Aorta (tissue), 5 donors: Measurements from ENCODE around the gene IFNA6. TPM values are rescaled to one million over a fixed set of nuclear protein-coding genes. Genes with fewer than 3 reads are reported as not detected.

ENCODE experiments used
- ATAC-seq: fragments of 200-7000 bp; cut with Tn5 transposase; one replicate; pipeline ENCODE4 v1.9.1; 2022; ENCODE audit warnings: moderate library complexity; ENCODE audit not compliant: low FRiP score
- DNase-seq, 2 donors: peaks; one replicate each; pipeline ENCODE4 v3.0.0-alpha.2; 2020
- H3K27ac ChIP-seq, 2 donors: one replicate each; pipeline ENCODE4 v1.5.1; 2013; ENCODE audit warnings: low read length in 2 of 2, mild to moderate bottlenecking in 2 of 2, moderate library complexity in 2 of 2, control low read depth in 1 of 2, inconsistent platforms in 1 of 2, low read depth in 1 of 2
- H3K27me3 ChIP-seq, 2 donors: one replicate each; pipeline ENCODE4 v1.6.1; 2013; ENCODE audit warnings: control low read depth in 1 of 2, low read length in 1 of 2, mild to moderate bottlenecking in 1 of 2, moderate library complexity in 1 of 2; ENCODE audit not compliant: insufficient read depth in 2 of 2, control insufficient read depth in 1 of 2
- H3K36me3 ChIP-seq, 2 donors: one replicate each; pipeline ENCODE4 v1.6.1; 2013; ENCODE audit warnings: control low read depth in 1 of 2, low read length in 1 of 2, mild to moderate bottlenecking in 1 of 2; ENCODE audit not compliant: insufficient read depth in 2 of 2, control insufficient read depth in 1 of 2
- H3K4me1 ChIP-seq, 2 donors: one replicate each; pipeline ENCODE4 v1.6.1; 2013; ENCODE audit warnings: low read length in 2 of 2, control low read depth in 1 of 2, mild to moderate bottlenecking in 1 of 2, moderate library complexity in 1 of 2; ENCODE audit not compliant: insufficient read depth in 2 of 2, control insufficient read depth in 1 of 2
- H3K4me3 ChIP-seq, 2 donors: one replicate each; pipeline ENCODE4 v1.5.1; 2013; ENCODE audit warnings: low read length in 2 of 2, control low read depth in 1 of 2, mild to moderate bottlenecking in 1 of 2
- H3K9me3 ChIP-seq: one replicate; pipeline ENCODE4 v1.6.1; 2013; ENCODE audit warnings: mild to moderate bottlenecking, low read length; ENCODE audit not compliant: control insufficient read depth
- WGBS, 2 donors: extraction: QIAGEN DNeasy Blood & Tissue Kit; methylation state at CpG; one replicate each; pipeline ENCODE4 v1.1.7; 2013; 5-methylcytosine and 5-hydroxymethylcytosine counted together
- intact Hi-C, 2 donors: fragments of 100-400 bp; cut with DNase I; formaldehyde crosslinking; loops; one replicate each; pipeline versions ENCODE4 v1.14.2 to v1.15.0; 2022
- polyA plus RNA-seq, 2 donors: library from polyadenylated mRNA; stranded (reverse); fragments of 200-250 nt; gene quantifications; one replicate each; pipeline ENCODE4 v1.2.3, GENCODE V29; 2013
- total RNA-seq, 2 donors: library from RNA; stranded (reverse); fragmentation: NEBNext Ultra II Directional; extraction: Animal tissue kit (Norgen Biotek cat#: 25700); gene quantifications; one replicate each; pipeline ENCODE4 v1.2.1, GENCODE V29; 2021
- donor health status: healthy with polysubstance abuse.
- donor health status: Bipolar disorder and iron deficiency.
- donor health status: DM: no; HTN: no; CAD: no.
- donor health status: DM: no; HTN: no; CAD: no.
- donor health status: DM: yes; HTN: yes; CAD: no.

Gene IFNA6
- total and polyA plus RNA-seq, 4 donors, result not detected

- ATAC-seq, result peak; percentile 99
- 0% methylated on average over 55 of the region's 55 CpGs for WGBS, 2 donors
Observed at GRCh38 chr9:21334701-21335632, 15.7 kb downstream of the IFNA6 start, which contains the start of gene KLHL9. Gene KLHL9, minus strand, starts transcription at chr9:21335404. Its CDS starts 545 bp downstream, at chr9:21334859.

DNA sequence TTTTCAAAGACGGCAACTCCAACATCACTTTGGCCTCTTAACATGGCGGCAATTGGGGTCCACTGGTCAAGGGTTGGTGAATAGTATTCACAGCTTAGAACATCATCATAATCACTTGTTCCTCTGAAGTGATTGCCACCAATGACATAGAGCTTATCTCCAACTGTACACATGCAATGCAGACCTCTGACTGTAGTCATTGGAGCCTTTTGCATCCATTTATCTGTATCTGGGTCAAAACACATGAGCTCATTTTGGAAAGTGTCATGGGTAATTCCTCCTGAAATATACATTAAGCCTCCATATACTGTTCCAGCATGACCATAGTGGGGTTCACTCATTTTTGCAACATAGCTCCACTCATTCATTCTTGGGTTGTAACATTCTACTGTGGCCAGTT lies 17.5 kb downstream of the IFNA6 start:
- no peak for ATAC-seq
- H3K36me3 ChIP-seq, result no peaks in the 10 kb centered on the region
- intact Hi-C loops, result loop anchor here (5.0 kb wide), 2 partner anchors 64 to 469 kb away; partner anchors contain the start of gene MTAP (in 2 of the 2)
- H3K9me3 ChIP-seq, result no peaks in the 10 kb centered on the region
- no peak overlapping the region for H3K27ac ChIP-seq
- H3K4me3 ChIP-seq, result peak overlapping the region in 1 of 2 donors; percentile 14
- DNase-seq, result no peak
- peaks cover 6 to 16% of the 10 kb centered on the region in 2 donors for H3K4me1 ChIP-seq
- H3K27me3 ChIP-seq, result no peaks in the 10 kb centered on the region
- WGBS, 2 donors, result 96% methylated on average over 2 of the region's 2 CpGs

More at GRCh38 chr9:21334701-21335632, 15.7 kb downstream of the IFNA6 start, which contains the start of gene KLHL9:
- Histone ChIP-seq H3K4me3 (peak within 1 kb of the TSS; percentile 83 to 98), H3K27ac (peak within 1 kb of the TSS; percentile 51 to 78), H3K4me1 (peaks cover 6 to 16% of the 10 kb centered on the region in 2 donors), H3K27me3 (no peaks in the 10 kb centered on the region), H3K36me3 (no peaks in the 10 kb centered on the region), H3K9me3 (no peaks in the 10 kb centered on the region)
- DNase-seq, result peak; percentile 96 to 97
- intact Hi-C loops, result loop anchor here (5.0 kb wide), 2 partner anchors 62 to 467 kb away; partner anchors contain the start of gene MTAP (in 2 of the 2)

DNA sequence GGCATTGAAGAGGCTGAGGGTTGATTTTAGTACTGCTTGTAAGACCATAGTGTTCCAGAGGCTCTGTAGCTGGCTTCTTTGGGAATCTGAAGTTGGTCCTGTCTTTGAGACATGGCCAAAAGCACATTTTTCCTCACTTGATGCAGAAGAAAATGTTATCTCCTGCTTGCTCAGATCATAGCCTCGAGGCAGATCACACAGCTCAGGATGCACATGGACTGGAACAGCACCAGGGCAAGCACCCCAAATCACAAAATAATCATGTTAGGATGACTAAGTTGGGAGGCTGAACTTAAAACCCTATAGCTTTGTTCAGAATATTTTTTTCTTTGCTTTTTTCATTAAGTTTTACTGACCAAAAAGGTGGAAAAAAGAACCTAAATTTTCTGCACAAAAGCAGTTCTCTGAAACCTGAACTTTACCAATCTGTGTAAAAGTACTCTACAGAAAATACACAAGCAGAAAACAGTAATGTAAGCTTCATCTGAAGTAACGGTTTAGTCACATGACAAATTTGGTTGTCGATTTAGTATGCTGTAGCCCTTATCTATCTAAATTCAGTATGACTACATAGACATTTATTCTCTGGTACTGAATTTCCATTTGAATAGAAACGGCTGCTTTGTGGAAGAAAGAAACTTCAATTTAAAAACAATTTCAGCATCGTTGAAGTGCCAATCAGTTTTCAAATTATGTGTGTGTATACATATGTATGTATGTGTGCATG lies 18.8 kb downstream of the IFNA6 start:
- peaks cover 6 to 16% of the 10 kb centered on the region in 2 donors for H3K4me1 ChIP-seq
- intact Hi-C loops, result loop anchor here (5.0 kb wide), 2 partner anchors 65 to 470 kb away; partner anchors contain the start of gene MTAP (in 2 of the 2)
- no peak overlapping the region for H3K27ac ChIP-seq

GRCh38 chr9:21326526-21327139 lies 24.1 kb downstream of the IFNA6 start:
- Histone ChIP-seq H3K9me3 (no peaks in the 10 kb centered on the region), H3K4me1 (peaks cover 0 to 2% of the 10 kb centered on the region in 2 donors), H3K27me3 (no peaks in the 10 kb centered on the region), H3K4me3 (no peak overlapping the region), H3K36me3 (peaks cover 0 to 5% of the 10 kb centered on the region in 2 donors), H3K27ac (no peak overlapping the region)
- DNase-seq (no peak), ATAC-seq (peak; percentile 79)
- intact Hi-C loops, result loop anchor here in 1 of 2 donors (10.0 kb wide), 1 partner anchor 712 kb away; no protein-coding TSS in a partner anchor
- WGBS, 2 donors, result 24 to 36% methylated on average over 2 of the region's 2 CpGs

More for the DNA sequence above, 18.8 kb downstream of the IFNA6 start:
- Histone ChIP-seq H3K27me3 (no peaks in the 10 kb centered on the region), H3K36me3 (no peaks in the 10 kb centered on the region), H3K9me3 (no peaks in the 10 kb centered on the region), H3K4me3 (no peak overlapping the region)
- no peak for ATAC-seq
- WGBS, 2 donors, result 23 to 27% methylated on average over 5 of the region's 5 CpGs
- no peak for DNase-seq

- no peak for DNase-seq
- Histone ChIP-seq H3K9me3 (no peaks in the 10 kb centered on the region), H3K36me3 (peaks cover 4 to 5% of the 10 kb centered on the region in 2 donors), H3K4me3 (no peak overlapping the region), H3K27ac (no peak overlapping the region), H3K27me3 (no peaks in the 10 kb centered on the region), H3K4me1 (no peaks in the 10 kb centered on the region)
- WGBS, 2 donors, result 73 to 74% methylated on average over 4 of the region's 4 CpGs
- no peak for ATAC-seq
- intact Hi-C loops, result loop anchor here in 1 of 2 donors (5.0 to 10.0 kb wide), 2 partner anchors 463 to 709 kb away; no protein-coding TSS in a partner anchor
Observed at GRCh38 chr9:21324047-21324446, 26.6 kb downstream of the IFNA6 start.

DNA sequence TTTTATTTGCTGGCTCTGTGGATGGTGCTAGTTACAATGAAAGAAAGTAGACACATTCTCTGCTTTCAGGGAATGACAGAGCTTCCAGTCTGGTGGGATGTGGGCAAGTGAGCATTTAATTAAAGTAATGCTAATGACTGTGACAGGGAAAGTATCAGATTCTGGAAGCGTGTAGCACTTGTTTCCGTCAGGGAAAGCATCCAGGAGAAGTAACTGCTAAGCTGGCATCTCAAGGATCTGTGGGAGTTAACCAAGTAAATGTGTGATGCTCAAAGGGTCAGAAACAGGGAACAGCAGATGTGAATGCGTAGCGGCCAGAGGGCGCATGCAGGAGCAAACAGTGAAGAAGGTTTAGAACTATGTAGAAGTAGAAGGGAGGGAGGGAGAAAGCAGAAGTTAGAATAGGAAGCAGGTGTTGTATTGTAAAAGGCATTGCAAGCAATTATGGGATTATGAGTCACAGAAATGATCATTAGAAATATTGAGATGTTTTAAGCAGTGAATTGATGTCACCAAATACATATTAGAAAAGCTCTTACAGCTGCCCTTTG lies 27.7 kb downstream of the IFNA6 start:
- intact Hi-C loops, result loop anchor here in 1 of 2 donors (5.0 to 10.0 kb wide), 2 partner anchors 464 to 708 kb away; no protein-coding TSS in a partner anchor
- no peaks in the 10 kb centered on the region for H3K4me1 ChIP-seq
- H3K27me3 ChIP-seq, result no peaks in the 10 kb centered on the region
- DNase-seq (no peak), ATAC-seq (no peak)
- no peak overlapping the region for H3K4me3 ChIP-seq
- H3K9me3 ChIP-seq, result no peaks in the 10 kb centered on the region
- no peak overlapping the region for H3K27ac ChIP-seq
- WGBS, 2 donors, result 86 to 89% methylated on average over 5 of the region's 5 CpGs
- H3K36me3 ChIP-seq, result peaks cover 4 to 5% of the 10 kb centered on the region in 2 donors

DNA sequence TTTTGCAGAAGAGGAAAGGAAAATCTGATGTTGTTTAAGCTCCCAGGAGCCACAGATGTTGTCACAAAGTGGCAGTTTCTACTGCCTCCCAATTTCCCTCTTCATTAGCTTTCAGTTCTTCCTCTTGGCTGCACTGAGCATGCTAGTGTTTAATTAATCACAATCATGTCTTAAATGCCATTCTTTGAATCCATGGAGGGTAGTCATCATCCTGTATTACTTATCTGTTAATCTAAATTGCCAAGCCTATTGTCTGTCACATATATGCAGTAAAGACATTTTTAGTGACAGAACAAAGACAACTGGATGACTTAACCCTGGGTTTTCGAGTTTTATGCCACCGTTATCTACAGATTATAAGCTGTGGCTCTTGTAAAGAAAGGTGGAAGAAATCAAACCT lies 30.2 kb downstream of the IFNA6 start:
- Histone ChIP-seq H3K9me3 (no peaks in the 10 kb centered on the region), H3K27ac (no peak overlapping the region), H3K27me3 (no peaks in the 10 kb centered on the region), H3K4me1 (no peaks in the 10 kb centered on the region), H3K4me3 (no peak overlapping the region), H3K36me3 (peaks cover 4 to 5% of the 10 kb centered on the region in 2 donors)
- WGBS, 2 donors, result 73 to 78% methylated on average over 2 of the region's 2 CpGs
- no peak for DNase-seq
- intact Hi-C loops, result loop anchor here in 1 of 2 donors (5.0 to 10.0 kb wide), 2 partner anchors 467 to 706 kb away; no protein-coding TSS in a partner anchor
- no peak for ATAC-seq
